Hepatocyte (in vitro differentiated cells): Measurements from ENCODE around the gene SLC9A3. TPM values are rescaled to one million over a fixed set of nuclear protein-coding genes. Genes with fewer than 3 reads are reported as not detected.

Experiments used
- DNase-seq: peaks from one replicate; pipeline ENCODE4 v3.0.0-alpha.2; 2016; ENCODE audit warnings: low spot score
- H2AFZ ChIP-seq: fragments of 200-600 bp; sonication (generic); 2 replicates; pipeline ENCODE4 v1.6.0; 2016; ENCODE audit warnings: antibody characterized with exemption, mild to moderate bottlenecking
- H3K27ac ChIP-seq: fragments of 200-600 bp; sonication (generic); 2 replicates; pipeline ENCODE4 v1.5.1; 2016; ENCODE audit warnings: mild to moderate bottlenecking
- H3K27me3 ChIP-seq: fragments of 200-600 bp; sonication (generic); 2 replicates; pipeline ENCODE4 v1.6.1; 2016
- H3K36me3 ChIP-seq: fragments of 200-600 bp; sonication (generic); replicated peaks from 2 replicates; pipeline ENCODE4 v1.5.1; 2016; ENCODE audit warnings: low read depth; ENCODE audit not compliant: insufficient read depth
- H3K4me1 ChIP-seq: fragments of 200-600 bp; sonication (generic); 2 replicates; pipeline ENCODE4 v1.5.1; 2016; ENCODE audit warnings: mild to moderate bottlenecking, moderate library complexity; ENCODE audit not compliant: insufficient read depth
- H3K4me2 ChIP-seq: fragments of 200-600 bp; sonication (generic); 2 replicates; pipeline ENCODE4 v1.6.0; 2016
- H3K4me3 ChIP-seq: fragments of 200-600 bp; sonication (generic); 2 replicates; pipeline ENCODE4 v1.5.1; 2016; ENCODE audit warnings: mild to moderate bottlenecking
- H3K79me2 ChIP-seq: fragments of 200-600 bp; sonication (generic); 2 replicates; pipeline ENCODE4 v1.6.0; 2017; ENCODE audit warnings: mild to moderate bottlenecking
- H3K9me2 ChIP-seq: fragments of 200-600 bp; sonication (generic); replicated peaks from 2 replicates; pipeline ENCODE4 v1.6.0; 2017; ENCODE audit warnings: mild to moderate bottlenecking; ENCODE audit not compliant: insufficient read depth
- H3K9me3 ChIP-seq: fragments of 200-600 bp; sonication (generic); 2 replicates; pipeline ENCODE4 v1.5.1; 2016; ENCODE audit warnings: low read depth, mild to moderate bottlenecking
- H4K20me1 ChIP-seq: fragments of 200-600 bp; sonication (generic); 2 replicates; pipeline ENCODE4 v1.6.0; 2016; ENCODE audit warnings: mild to moderate bottlenecking; ENCODE audit not compliant: insufficient read depth, poor library complexity, severe bottlenecking
- EZH2 ChIP-seq: fragments of 200-600 bp; sonication (generic); IDR thresholded peaks from 2 replicates; pipeline ENCODE4 v1.6.1; 2016; ENCODE audit warnings: antibody characterized with exemption, mild to moderate bottlenecking, borderline replicate concordance
- EZH2phosphoT487 ChIP-seq: fragments of 200-600 bp; sonication (generic); IDR thresholded peaks from one replicate; pipeline ENCODE4 v1.6.1; 2018; ENCODE audit warnings: antibody characterized with exemption, mild to moderate bottlenecking, low read depth, moderate library complexity; ENCODE audit not compliant: unreplicated experiment, severe bottlenecking
- WGBS: methylation state at CpG from one replicate; pipeline ENCODE4 v1.1.6; 2016; ENCODE audit warnings: low lambda C conversion rate; ENCODE audit errors: missing lambda C conversion rate; 5-methylcytosine and 5-hydroxymethylcytosine counted together
- polyA plus RNA-seq: library from polyadenylated mRNA; unstranded; fragments of >200 nt; fragmentation: Nextera tagmentation; extraction: Ambion mirVana; gene quantifications from 2 replicates; pipeline ENCODE4 v1.2.1, GENCODE V29; 2016
- total RNA-seq: library from RNA; depleted of rRNA; stranded (reverse); fragments of >200 nt; gene quantifications from 2 replicates; pipeline ENCODE4 v1.2.3, GENCODE V29; 2014
- TF ChIP-seq, protein P1 (sequence below): fragments of 200-600 bp; sonication (generic); IDR thresholded peaks from 2 replicates; pipeline ENCODE4 v1.5.1; 2016; ENCODE audit warnings: antibody characterized with exemption, mild to moderate bottlenecking; ENCODE audit not compliant: poor library complexity

SLC9A3 gene
- total and polyA plus RNA-seq, 2 experiments from 2014 or later, result 4.8 to 7.4 TPM

DNA sequence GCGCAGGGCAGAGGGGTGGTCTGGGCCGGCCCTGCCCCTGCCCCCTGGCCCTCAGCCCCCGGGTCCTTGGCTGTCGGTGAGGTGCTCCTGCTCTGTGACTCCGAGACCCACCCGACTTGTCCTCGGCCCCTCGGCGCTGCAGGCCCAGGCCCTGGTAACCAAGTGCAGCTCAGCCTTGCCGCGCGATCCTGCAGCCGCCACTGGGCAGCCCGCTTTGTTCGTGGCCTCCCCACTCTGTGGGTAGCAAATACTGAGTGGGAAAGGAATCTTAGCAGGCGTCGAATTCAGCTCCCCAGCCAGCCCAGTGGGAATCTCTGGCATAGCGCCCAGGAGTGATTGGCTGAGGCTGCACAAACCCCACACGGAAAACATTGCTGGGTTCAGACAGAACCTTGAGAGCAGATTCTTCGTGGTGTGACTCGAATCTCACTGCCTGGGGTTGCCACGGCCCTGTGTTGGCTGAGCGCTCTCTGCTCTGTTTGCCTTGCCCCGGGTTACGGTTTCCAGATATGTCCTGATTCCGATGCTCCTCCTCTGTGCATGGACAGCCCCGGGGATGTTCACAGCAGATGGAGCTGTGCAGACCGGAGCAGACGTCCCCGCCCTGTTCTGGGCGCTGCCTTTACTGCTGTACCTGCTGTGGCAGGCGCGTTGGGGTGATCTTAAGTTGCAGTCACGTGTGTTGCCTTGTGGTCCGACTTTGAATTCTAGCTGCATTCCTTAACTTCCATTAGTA lies 94.6 kb downstream of the SLC9A3 start:
- TF ChIP-seq, protein P1, sequence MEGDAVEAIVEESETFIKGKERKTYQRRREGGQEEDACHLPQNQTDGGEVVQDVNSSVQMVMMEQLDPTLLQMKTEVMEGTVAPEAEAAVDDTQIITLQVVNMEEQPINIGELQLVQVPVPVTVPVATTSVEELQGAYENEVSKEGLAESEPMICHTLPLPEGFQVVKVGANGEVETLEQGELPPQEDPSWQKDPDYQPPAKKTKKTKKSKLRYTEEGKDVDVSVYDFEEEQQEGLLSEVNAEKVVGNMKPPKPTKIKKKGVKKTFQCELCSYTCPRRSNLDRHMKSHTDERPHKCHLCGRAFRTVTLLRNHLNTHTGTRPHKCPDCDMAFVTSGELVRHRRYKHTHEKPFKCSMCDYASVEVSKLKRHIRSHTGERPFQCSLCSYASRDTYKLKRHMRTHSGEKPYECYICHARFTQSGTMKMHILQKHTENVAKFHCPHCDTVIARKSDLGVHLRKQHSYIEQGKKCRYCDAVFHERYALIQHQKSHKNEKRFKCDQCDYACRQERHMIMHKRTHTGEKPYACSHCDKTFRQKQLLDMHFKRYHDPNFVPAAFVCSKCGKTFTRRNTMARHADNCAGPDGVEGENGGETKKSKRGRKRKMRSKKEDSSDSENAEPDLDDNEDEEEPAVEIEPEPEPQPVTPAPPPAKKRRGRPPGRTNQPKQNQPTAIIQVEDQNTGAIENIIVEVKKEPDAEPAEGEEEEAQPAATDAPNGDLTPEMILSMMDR, result no peak
- TF ChIP-seq EZH2, result no peak
- no peak for TF ChIP-seq EZH2phosphoT487
- no peak for DNase-seq
- H3K27ac ChIP-seq, result no peak overlapping the region
- no peaks in the 10 kb centered on the region for H3K27me3 ChIP-seq
- H3K79me2 ChIP-seq, result no peaks in the 10 kb centered on the region
- H3K4me3 ChIP-seq, result no peak overlapping the region
- 82% methylated on average over 29 of the region's 35 CpGs for WGBS
- no peaks in the 10 kb centered on the region for H3K36me3 ChIP-seq
- no peak overlapping the region for H2AFZ ChIP-seq
- H4K20me1 ChIP-seq, result no peaks in the 10 kb centered on the region
- H3K9me2 ChIP-seq, result no peaks in the 10 kb centered on the region
- no peaks in the 10 kb centered on the region for H3K9me3 ChIP-seq
- peaks cover 14% of the 10 kb centered on the region for H3K4me1 ChIP-seq
- H3K4me2 ChIP-seq, result no peak overlapping the region

DNA sequence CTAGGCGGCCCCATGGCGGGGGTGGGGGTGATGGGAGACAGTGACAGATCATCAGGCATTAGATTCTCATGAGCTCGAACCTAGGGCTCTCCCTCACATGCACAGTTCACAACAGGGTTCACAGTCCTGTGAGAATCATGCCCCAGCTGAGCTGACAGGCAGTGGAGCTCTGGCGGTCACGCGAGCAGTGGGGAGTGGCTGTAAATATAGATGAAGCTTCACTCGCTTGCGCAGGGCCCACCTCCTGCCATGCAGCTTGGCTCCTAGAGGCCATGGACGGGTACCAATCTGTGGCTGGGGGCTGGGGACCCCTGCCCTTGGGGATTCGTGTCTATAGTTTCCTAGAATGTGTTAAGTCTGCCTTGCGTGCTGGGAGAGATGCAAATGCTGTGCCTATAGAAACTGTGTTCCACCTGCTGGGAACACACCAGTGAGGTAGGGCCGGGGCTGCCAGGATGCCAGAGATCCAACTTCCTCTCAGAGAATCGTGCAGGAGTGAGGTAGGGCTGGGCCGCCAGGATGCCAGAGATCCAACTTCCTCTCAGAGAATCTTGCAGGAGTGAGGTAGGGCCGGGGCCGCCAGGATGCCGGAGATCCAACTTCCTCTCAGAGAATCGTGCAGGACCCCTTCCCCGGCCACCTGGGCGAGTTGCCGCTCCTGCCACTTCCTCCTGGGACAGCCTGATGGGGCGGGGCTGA lies 95.3 kb downstream of the SLC9A3 start:
- Histone ChIP-seq H3K79me2 (no peaks in the 10 kb centered on the region), H3K27me3 (no peaks in the 10 kb centered on the region), H3K9me3 (no peaks in the 10 kb centered on the region), H2AFZ (no peak overlapping the region), H3K4me1 (peaks cover 14% of the 10 kb centered on the region), H4K20me1 (no peaks in the 10 kb centered on the region), H3K36me3 (no peaks in the 10 kb centered on the region), H3K4me3 (no peak overlapping the region), H3K9me2 (no peaks in the 10 kb centered on the region), H3K27ac (no peak overlapping the region), H3K4me2 (no peak overlapping the region)
- 93% methylated on average over 14 of the region's 22 CpGs for WGBS
- no peak for TF ChIP-seq EZH2phosphoT487
- TF ChIP-seq, protein P1, result no peak
- no peak for TF ChIP-seq EZH2
- no peak for DNase-seq

DNA sequence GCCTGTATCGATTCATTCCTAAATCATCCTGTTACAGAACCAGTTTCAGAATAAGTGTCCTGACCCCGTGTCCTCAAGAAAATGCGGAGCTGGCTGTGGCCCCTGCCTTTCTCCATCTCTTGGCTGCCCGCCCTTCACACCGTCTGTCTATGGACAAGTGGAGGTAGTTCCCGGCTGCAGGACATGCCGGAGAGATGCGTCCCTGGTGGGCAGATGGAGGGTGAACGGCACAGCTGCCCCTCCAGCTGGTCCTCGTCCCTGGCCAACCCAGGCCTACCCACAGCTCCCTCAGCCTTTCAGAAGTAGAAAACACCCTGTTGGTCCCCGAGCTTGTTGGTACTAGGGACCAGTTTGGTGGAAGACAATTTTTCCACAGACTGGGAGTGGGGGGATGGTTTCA lies 96.0 kb downstream of the SLC9A3 start:
- H3K9me2 ChIP-seq, result no peaks in the 10 kb centered on the region
- TF ChIP-seq EZH2phosphoT487 (no peak), EZH2 (no peak)
- TF ChIP-seq, protein P1, result no peak
- H3K4me2 ChIP-seq, result no peak overlapping the region
- WGBS, result 94% methylated on average over 11 of the region's 11 CpGs
- no peak for DNase-seq
- H4K20me1 ChIP-seq, result no peaks in the 10 kb centered on the region
- H3K79me2 ChIP-seq, result no peaks in the 10 kb centered on the region
- H3K27me3 ChIP-seq, result no peaks in the 10 kb centered on the region
- no peak overlapping the region for H2AFZ ChIP-seq
- no peaks in the 10 kb centered on the region for H3K9me3 ChIP-seq
- H3K27ac ChIP-seq, result no peak overlapping the region
- H3K36me3 ChIP-seq, result no peaks in the 10 kb centered on the region
- H3K4me1 ChIP-seq, result peaks cover 14% of the 10 kb centered on the region
- no peak overlapping the region for H3K4me3 ChIP-seq
